K562 (cell line): ENCODE results near the gene PET100. TPM values are rescaled to one million over a fixed set of nuclear protein-coding genes. Genes with fewer than 3 reads are reported as not detected.
A peak's percentile ranks its signal among the peaks of the same experiment; 100 is the strongest.

Experiments used
- ATAC-seq: fragments of 200-7000 bp; cut with Tn5 transposase; 3 replicates; pipeline ENCODE4 v1.9.1; 2020; ENCODE audit warnings: moderate library complexity
- BruUV-seq: library from RNA; stranded (reverse); fragments of 400-500 nt; replicated peaks from 2 replicates; lab custom pipeline; 2021; lab: Mats Ljungman, UMichigan
- CTCF ChIA-PET: fragments of 300-600 bp; formaldehyde crosslinking; extraction: SDS; loops from one replicate; lab custom pipeline; 2021; ENCODE audit warnings: low intra/inter-chr PET ratio; lab: Yijun Ruan, JAX
- POLR2A ChIA-PET: fragments of 300-600, 350-650 bp; sonication (Branson Sonifier 250); formaldehyde crosslinking; extraction: SDS; loops from one replicate; lab custom pipeline; 2021; ENCODE audit warnings: antibody characterized with exemption, inconsistent platforms; lab: Yijun Ruan, JAX
- DNase-seq, 4 experiments: peaks; one replicate each; pipeline versions ENCODE4 v3.0.0 to v3.0.0-alpha.2; 2011 to 2018; ENCODE audit warnings: low spot score in 3 of 4, mixed read lengths in 3 of 4; ENCODE audit errors: extremely low read depth in 1 of 4
- FAIRE-seq: peaks from 2 replicates; lab custom pipeline; 2011; peaks lifted over from hg19 to GRCh38; lab: Jason Lieb, UNC
- H2AFZ ChIP-seq: 2 replicates; pipeline ENCODE4 v1.6.0; 2011; ENCODE audit warnings: low read depth, low read length, control low read depth, inconsistent platforms
- H3K27ac ChIP-seq: fragments of 200-600 bp; 3 replicates; pipeline ENCODE4 v1.8.0; 2011; ENCODE audit warnings: low read depth, mild to moderate bottlenecking, control low read depth, inconsistent platforms, low read length, moderate library complexity, mixed read lengths; ENCODE audit errors: extremely low read depth
- H3K27me3 ChIP-seq, 2 experiments: fragments of 300-600 bp in 1 of 2; 2 replicates in 1 of 2; 3 replicates in 1 of 2; pipeline versions ENCODE4 v1.6.0 to v1.8.0; 2011; ENCODE audit warnings: inconsistent platforms in 2 of 2, low read length in 2 of 2, mild to moderate bottlenecking in 1 of 2, mixed read lengths in 1 of 2, moderate library complexity in 1 of 2; ENCODE audit not compliant: control insufficient read depth in 2 of 2, insufficient read depth in 2 of 2
- H3K36me3 ChIP-seq: fragments of 300-600 bp; 3 replicates; pipeline ENCODE4 v1.8.0; 2011; ENCODE audit warnings: mild to moderate bottlenecking, low read length, inconsistent platforms; ENCODE audit not compliant: control insufficient read depth, insufficient read depth
- H3K4me1 ChIP-seq, 2 experiments: fragments of 200-600 bp in 1 of 2; replicated peaks in 1 of 2; 2 replicates in 1 of 2; 3 replicates in 1 of 2; pipeline versions ENCODE4 v1.5.1 to v1.8.0; 2011; ENCODE audit warnings: inconsistent platforms in 2 of 2, low read length in 2 of 2, mild to moderate bottlenecking in 1 of 2, mixed read lengths in 1 of 2, moderate library complexity in 1 of 2; ENCODE audit not compliant: control insufficient read depth in 2 of 2, insufficient read depth in 2 of 2
- H3K4me2 ChIP-seq: 2 replicates; pipeline ENCODE4 v1.6.1; 2011; ENCODE audit warnings: low read length, control low read depth, inconsistent platforms, mixed read lengths; ENCODE audit not compliant: insufficient read depth
- H3K4me3 ChIP-seq: fragments of 200-600 bp; sonication (generic), shearing (Covaris generic); 2 replicates; pipeline ENCODE4 v1.5.1; 2016; ENCODE audit warnings: control low read depth, inconsistent platforms
- H3K79me2 ChIP-seq: fragments of 200-600 bp; 3 replicates; pipeline ENCODE4 v1.8.0; 2011; ENCODE audit warnings: low read length, inconsistent platforms; ENCODE audit not compliant: control insufficient read depth, insufficient read depth
- H3K9ac ChIP-seq, 2 experiments: 2 replicates each; pipeline versions ENCODE4 v1.6.0 to v1.6.1; 2011; ENCODE audit warnings: low read depth in 2 of 2, low read length in 2 of 2, control low read depth in 1 of 2, inconsistent platforms in 1 of 2, mild to moderate bottlenecking in 1 of 2, mixed read lengths in 1 of 2; ENCODE audit not compliant: insufficient read depth in 1 of 2
- H3K9me1 ChIP-seq: one replicate; pipeline ENCODE4 v1.6.0; 2011; ENCODE audit warnings: inconsistent platforms, mild to moderate bottlenecking, low read length, moderate library complexity; ENCODE audit not compliant: control insufficient read depth, insufficient read depth
- H3K9me3 ChIP-seq: replicated peaks from 2 replicates; pipeline ENCODE4 v1.5.1; 2011; ENCODE audit warnings: low read depth, low read length, inconsistent platforms; ENCODE audit not compliant: control insufficient read depth, insufficient read depth
- H4K20me1 ChIP-seq: replicated peaks from 2 replicates; pipeline ENCODE4 v1.6.1; 2011; ENCODE audit warnings: low read length, inconsistent platforms, mixed read lengths; ENCODE audit not compliant: control insufficient read depth, insufficient read depth
- CXXC5 ChIP-seq: fragments of 250-450 bp; sonication (Bioruptor Pico); IDR thresholded peaks from 2 replicates; pipeline ENCODE4 v1.8.0; 2022; ENCODE audit warnings: inconsistent platforms, mild to moderate bottlenecking, moderate library complexity
- MCM3 ChIP-seq: fragments of 450-650 bp; IDR thresholded peaks from 2 replicates; pipeline ENCODE4 v1.6.1; 2016
- PCBP1 ChIP-seq: fragments of 200-400 bp; formaldehyde crosslinking; IDR thresholded peaks from 2 replicates; pipeline ENCODE4 v1.6.1; 2018; ENCODE audit warnings: mild to moderate bottlenecking, low read depth, low read length; ENCODE audit not compliant: poor library complexity, severe bottlenecking
- POLR2A ChIP-seq: fragments of 450-650 bp; conservative IDR thresholded peaks from 2 replicates; pipeline ENCODE4 v1.6.1; 2016
- SREBF1 ChIP-seq: fragments of 150-350 bp; IDR thresholded peaks from 2 replicates; pipeline ENCODE4 v1.6.1; 2014; ENCODE audit warnings: antibody characterized with exemption, low read depth, low read length, borderline replicate concordance
- ZNF174 ChIP-seq: fragments of 250-450 bp; sonication (Bioruptor Pico); IDR thresholded peaks from 2 replicates; pipeline ENCODE4 v1.4.0; 2020; ENCODE audit warnings: mild to moderate bottlenecking
- ZNF444 ChIP-seq: fragments of 250-450 bp; sonication (Bioruptor Pico); IDR thresholded peaks from 2 replicates; pipeline ENCODE4 v1.4.0; 2020; ENCODE audit warnings: mild to moderate bottlenecking, moderate library complexity
- WGBS: fragments of 100-300 bp; shearing (Covaris generic); methylation state at CpG from one replicate; pipeline ENCODE4 v1.1.6; 2016; ENCODE audit warnings: low coverage, mixed read lengths; ENCODE audit not compliant: insufficient coverage; ENCODE audit errors: missing lambda C conversion rate; 5-methylcytosine and 5-hydroxymethylcytosine counted together
- in situ Hi-C: fragments of 300-500 bp; cut with MboI; formaldehyde crosslinking; loops from 4 replicates; pipeline ENCODE4 v1.15.0; 2018; ENCODE audit warnings: inconsistent platforms, mixed read lengths
- intact Hi-C: fragments of 100-400 bp; cut with micrococcal nuclease; formaldehyde crosslinking; loops from 2 replicates; pipeline ENCODE4 v1.14.2; 2022
- polyA plus RNA-seq, 8 experiments: library from polyadenylated mRNA; depleted of rRNA in 4 of 8; stranded (reverse) in 5 of 8; unstranded in 3 of 8; fragments of >200 nt; fragmentation: Nextera tagmentation in 2 of 8; fragmentation: Illumina TruSeq in 1 of 8; extraction: Ambion mirVana in 2 of 8; extraction: Trizol in 1 of 8; gene quantifications; 2 replicates each; pipeline versions ENCODE4 v1.2.1 to v1.2.3, GENCODE V29; 2011 to 2014; ENCODE audit warnings: inconsistent platforms in 1 of 8, missing spikeins in 1 of 8
- total RNA-seq, 7 experiments: library from RNA; depleted of rRNA in 6 of 7; stranded (reverse); fragments of >200 nt in 6 of 7; fragmentation: Illumina TruSeq in 2 of 7; extraction: Trizol in 2 of 7; gene quantifications; 2 replicates each; pipeline versions ENCODE4 v1.2.1 to v1.2.3, GENCODE V29; 2011 to 2021; ENCODE audit warnings: low replicate concordance in 1 of 7
- TF ChIP-seq, protein P1 (sequence below): fragments of 450-650 bp; IDR thresholded peaks from 2 replicates; pipeline ENCODE4 v1.6.1; 2016; ENCODE audit warnings: missing biosample characterization, missing genetic modification characterization
- TF ChIP-seq, protein P2 (sequence below): fragments of 450-650 bp; IDR thresholded peaks from 2 replicates; pipeline ENCODE4 v1.6.1; 2017; ENCODE audit warnings: antibody characterized with exemption
- TF ChIP-seq, protein P3 (sequence below): fragments of 450-650 bp; IDR thresholded peaks from 2 replicates; pipeline ENCODE4 v1.6.1; 2016; ENCODE audit warnings: mild to moderate bottlenecking

PET100 gene
- total and polyA plus RNA-seq, 9 of the 15 experiments (the other 6 are each of a cell fraction or from before 2014, with no cell fraction given), result 62.3 to 351 (median 98.3) TPM

DNA sequence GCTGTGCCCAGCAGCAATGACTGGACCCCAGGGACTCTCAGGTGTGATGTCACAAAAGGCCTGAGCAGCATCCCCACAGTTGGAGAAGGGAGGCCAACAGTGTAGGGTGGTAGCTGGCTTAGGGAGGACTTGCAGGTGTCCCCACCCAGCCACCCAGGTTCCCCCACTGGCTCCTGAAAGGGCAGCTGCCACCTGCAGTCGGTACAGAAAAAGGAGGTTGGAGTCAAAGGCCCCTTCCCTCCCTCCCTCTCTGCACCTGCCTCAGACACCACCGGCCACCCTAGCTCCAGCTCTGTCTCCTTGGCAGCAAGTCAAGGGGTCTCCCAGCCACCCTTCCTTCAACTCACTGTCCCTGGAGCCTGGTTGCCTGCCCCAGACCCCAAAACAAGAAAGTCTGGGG lies 4.1 kb downstream of the PET100 start, which contains the start of gene PCP2:
TSS of gene PCP2 (minus strand) at position 22 of the 400 bp plus-strand sequence. CDS start 262 bp downstream, outside the sequence.
- Histone ChIP-seq H3K79me2 (peaks cover 46% of the 10 kb centered on the region), H3K9me3 (no peaks in the 10 kb centered on the region), H4K20me1 (peaks cover under 1% of the 10 kb centered on the region; the same call in 1 of the 2 replicates), H3K9ac (peak within 1 kb of the TSS in 1 of 2 experiments; percentile 39; a peak in 1 of 4 replicates), H3K36me3 (peaks cover 17% of the 10 kb centered on the region; the same call in 2 of the 3 replicates), H3K27me3 (no peaks in the 10 kb centered on the region), H3K4me2 (no peak within 1 kb of the TSS), H3K4me1 (peaks cover 19 to 38% of the 10 kb centered on the region in 2 experiments; a peak in 4 of 5 replicates), H2AFZ (no peak within 1 kb of the TSS), H3K9me1 (no peaks in the 10 kb centered on the region), H3K27ac (no peak within 1 kb of the TSS), H3K4me3 (no peak within 1 kb of the TSS)
- BruUV-seq, result no TSS peak
- intact Hi-C loops (no loop called here), in situ Hi-C loops (no loop called here)
- POLR2A ChIA-PET, result interaction anchor here (0.5 to 0.8 kb wide), 5 partner anchors 9 to 98 kb away, joined by 3 to 4 read pairs (median 3); partner anchors contain the start of gene PNPLA6
- WGBS, result 60% methylated on average over 1 of the region's 2 CpGs
- FAIRE-seq, result no peak
- CTCF ChIA-PET, result no interaction called here
- no peak for DNase-seq
- no peak for TF ChIP-seq ZNF444
- no peak for ATAC-seq

DNA sequence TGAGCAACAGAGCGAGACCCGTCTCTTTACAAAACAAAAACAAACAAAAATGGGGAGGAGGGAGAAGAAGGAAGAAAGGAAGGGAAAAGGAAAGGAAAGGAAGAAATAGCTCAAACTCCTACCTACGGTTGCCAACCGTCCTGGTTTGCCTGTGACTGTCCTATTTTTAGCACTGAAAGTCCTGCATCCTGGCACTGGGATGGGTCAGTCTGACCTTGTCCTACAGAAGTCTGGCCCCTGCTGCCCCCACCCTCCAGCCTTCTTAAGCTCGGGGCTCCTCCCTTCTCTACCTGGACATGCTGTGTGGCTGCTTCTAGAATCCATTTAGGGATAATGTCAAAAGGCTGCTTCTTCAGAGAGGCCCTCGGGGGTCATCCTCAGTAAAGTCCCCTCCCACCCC lies 6.1 kb downstream of the PET100 start:
- Histone ChIP-seq H3K4me3 (peak overlapping the region; percentile 79), H3K36me3 (peaks cover 37% of the 10 kb centered on the region; the same call in 2 of the 3 replicates), H3K27me3 (no peaks in the 10 kb centered on the region; a peak in 1 of 5 replicates), H3K9me3 (peaks cover 6% of the 10 kb centered on the region; the same call in 1 of the 2 replicates), H3K79me2 (peaks cover 45% of the 10 kb centered on the region), H2AFZ (peak overlapping the region; percentile 98; the same call in 1 of the 2 replicates), H3K4me1 (peaks cover 17 to 45% of the 10 kb centered on the region in 2 experiments; a peak in 4 of 5 replicates), H3K27ac (no peak overlapping the region), H3K9ac (peak overlapping the region; percentile 90 to 97; a peak in 2 of 4 replicates), H3K9me1 (no peaks in the 10 kb centered on the region), H4K20me1 (peaks cover 14% of the 10 kb centered on the region), H3K4me2 (peak overlapping the region; percentile 95)
- POLR2A ChIA-PET, result interaction anchor here (0.6 to 1.6 kb wide), 5 partner anchors 9 to 309 kb away, joined by 3 to 8 read pairs (median 3); no protein-coding TSS in a partner anchor
- WGBS, result 29% methylated on average over 6 of the region's 6 CpGs
- FAIRE-seq, result peak; percentile 19
- no peak for ATAC-seq
- CTCF ChIA-PET, result no interaction called here
- BruUV-seq, result no TSS peak
- DNase-seq, result no peak
- in situ Hi-C loops (no loop called here), intact Hi-C loops (no loop called here)
- TF ChIP-seq, protein P1, sequence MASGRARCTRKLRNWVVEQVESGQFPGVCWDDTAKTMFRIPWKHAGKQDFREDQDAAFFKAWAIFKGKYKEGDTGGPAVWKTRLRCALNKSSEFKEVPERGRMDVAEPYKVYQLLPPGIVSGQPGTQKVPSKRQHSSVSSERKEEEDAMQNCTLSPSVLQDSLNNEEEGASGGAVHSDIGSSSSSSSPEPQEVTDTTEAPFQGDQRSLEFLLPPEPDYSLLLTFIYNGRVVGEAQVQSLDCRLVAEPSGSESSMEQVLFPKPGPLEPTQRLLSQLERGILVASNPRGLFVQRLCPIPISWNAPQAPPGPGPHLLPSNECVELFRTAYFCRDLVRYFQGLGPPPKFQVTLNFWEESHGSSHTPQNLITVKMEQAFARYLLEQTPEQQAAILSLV (tag), result no peak
- TF ChIP-seq ZNF174 (CRISPR knock-in tag) (no peak), PCBP1 (no peak), POLR2A (no peak), SREBF1 (no peak), CXXC5 (CRISPR knock-in tag) (no peak), MCM3 (no peak)
- TF ChIP-seq, protein P2, sequence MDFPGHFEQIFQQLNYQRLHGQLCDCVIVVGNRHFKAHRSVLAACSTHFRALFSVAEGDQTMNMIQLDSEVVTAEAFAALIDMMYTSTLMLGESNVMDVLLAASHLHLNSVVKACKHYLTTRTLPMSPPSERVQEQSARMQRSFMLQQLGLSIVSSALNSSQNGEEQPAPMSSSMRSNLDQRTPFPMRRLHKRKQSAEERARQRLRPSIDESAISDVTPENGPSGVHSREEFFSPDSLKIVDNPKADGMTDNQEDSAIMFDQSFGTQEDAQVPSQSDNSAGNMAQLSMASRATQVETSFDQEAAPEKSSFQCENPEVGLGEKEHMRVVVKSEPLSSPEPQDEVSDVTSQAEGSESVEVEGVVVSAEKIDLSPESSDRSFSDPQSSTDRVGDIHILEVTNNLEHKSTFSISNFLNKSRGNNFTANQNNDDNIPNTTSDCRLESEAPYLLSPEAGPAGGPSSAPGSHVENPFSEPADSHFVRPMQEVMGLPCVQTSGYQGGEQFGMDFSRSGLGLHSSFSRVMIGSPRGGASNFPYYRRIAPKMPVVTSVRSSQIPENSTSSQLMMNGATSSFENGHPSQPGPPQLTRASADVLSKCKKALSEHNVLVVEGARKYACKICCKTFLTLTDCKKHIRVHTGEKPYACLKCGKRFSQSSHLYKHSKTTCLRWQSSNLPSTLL, result no peak
- TF ChIP-seq, protein P3, sequence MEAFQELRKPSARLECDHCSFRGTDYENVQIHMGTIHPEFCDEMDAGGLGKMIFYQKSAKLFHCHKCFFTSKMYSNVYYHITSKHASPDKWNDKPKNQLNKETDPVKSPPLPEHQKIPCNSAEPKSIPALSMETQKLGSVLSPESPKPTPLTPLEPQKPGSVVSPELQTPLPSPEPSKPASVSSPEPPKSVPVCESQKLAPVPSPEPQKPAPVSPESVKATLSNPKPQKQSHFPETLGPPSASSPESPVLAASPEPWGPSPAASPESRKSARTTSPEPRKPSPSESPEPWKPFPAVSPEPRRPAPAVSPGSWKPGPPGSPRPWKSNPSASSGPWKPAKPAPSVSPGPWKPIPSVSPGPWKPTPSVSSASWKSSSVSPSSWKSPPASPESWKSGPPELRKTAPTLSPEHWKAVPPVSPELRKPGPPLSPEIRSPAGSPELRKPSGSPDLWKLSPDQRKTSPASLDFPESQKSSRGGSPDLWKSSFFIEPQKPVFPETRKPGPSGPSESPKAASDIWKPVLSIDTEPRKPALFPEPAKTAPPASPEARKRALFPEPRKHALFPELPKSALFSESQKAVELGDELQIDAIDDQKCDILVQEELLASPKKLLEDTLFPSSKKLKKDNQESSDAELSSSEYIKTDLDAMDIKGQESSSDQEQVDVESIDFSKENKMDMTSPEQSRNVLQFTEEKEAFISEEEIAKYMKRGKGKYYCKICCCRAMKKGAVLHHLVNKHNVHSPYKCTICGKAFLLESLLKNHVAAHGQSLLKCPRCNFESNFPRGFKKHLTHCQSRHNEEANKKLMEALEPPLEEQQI, result no peak
